ENCODE data around the gene BORCS8.

BORCS8 gene

GRCh38 chr19:19218911-19219310 is 27.0 kb upstream of the BORCS8 start:
- Mint-ChIP-seq H3K27ac (no peak overlapping the region), H3K4me3 (no peak overlapping the region), H3K36me3 (ENCODE audit: low read depth) (no peaks in the 10 kb centered on the region), H3K9me3 (no peaks in the 10 kb centered on the region), H3K27me3 (ENCODE audit: low read depth) (peaks cover 70% of the 10 kb centered on the region), H3K4me1 (no peaks in the 10 kb centered on the region)
- TF ChIP-seq, protein P1, sequence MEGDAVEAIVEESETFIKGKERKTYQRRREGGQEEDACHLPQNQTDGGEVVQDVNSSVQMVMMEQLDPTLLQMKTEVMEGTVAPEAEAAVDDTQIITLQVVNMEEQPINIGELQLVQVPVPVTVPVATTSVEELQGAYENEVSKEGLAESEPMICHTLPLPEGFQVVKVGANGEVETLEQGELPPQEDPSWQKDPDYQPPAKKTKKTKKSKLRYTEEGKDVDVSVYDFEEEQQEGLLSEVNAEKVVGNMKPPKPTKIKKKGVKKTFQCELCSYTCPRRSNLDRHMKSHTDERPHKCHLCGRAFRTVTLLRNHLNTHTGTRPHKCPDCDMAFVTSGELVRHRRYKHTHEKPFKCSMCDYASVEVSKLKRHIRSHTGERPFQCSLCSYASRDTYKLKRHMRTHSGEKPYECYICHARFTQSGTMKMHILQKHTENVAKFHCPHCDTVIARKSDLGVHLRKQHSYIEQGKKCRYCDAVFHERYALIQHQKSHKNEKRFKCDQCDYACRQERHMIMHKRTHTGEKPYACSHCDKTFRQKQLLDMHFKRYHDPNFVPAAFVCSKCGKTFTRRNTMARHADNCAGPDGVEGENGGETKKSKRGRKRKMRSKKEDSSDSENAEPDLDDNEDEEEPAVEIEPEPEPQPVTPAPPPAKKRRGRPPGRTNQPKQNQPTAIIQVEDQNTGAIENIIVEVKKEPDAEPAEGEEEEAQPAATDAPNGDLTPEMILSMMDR (IDR thresholded peaks at IDR 0.05; ENCODE audit: unreplicated experiment in 3 of 3) = no peak

- Mint-ChIP-seq H3K4me3 (no peak overlapping the region), H3K9me3 (no peaks in the 10 kb centered on the region), H3K36me3 (ENCODE audit: low read depth) (no peaks in the 10 kb centered on the region), H3K27me3 (ENCODE audit: low read depth) (peaks cover 71% of the 10 kb centered on the region), H3K4me1 (no peaks in the 10 kb centered on the region), H3K27ac (no peak overlapping the region)
- TF ChIP-seq, protein P1 (IDR thresholded peaks at IDR 0.05; ENCODE audit: unreplicated experiment in 3 of 3) = no peak
Observed at GRCh38 chr19:19217099-19217498, 25.1 kb upstream of the BORCS8 start.

DNA sequence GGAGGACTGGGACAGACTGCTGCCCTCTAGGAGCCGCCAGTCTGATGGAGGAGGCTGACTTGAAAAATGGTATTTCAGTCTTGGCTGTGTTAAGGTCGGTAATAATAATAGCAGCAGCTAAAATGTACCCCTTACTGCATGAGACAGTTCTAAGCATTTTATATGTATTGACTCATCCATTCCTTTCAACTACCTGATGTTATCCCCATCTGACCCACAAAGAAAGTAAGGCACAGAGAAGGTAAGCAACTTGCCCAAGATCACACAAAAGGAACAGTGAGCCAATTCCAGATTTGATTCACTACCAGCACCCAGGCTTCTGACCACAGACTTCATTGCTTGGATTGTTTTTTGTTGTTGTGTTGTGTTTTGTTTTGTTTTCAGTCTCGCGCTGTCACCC is 23.8 kb upstream of the BORCS8 start:
- Mint-ChIP-seq H3K4me3 (no peak overlapping the region), H3K9me3 (no peaks in the 10 kb centered on the region), H3K27me3 (ENCODE audit: low read depth) (peaks cover 78% of the 10 kb centered on the region), H3K27ac (no peak overlapping the region), H3K4me1 (no peaks in the 10 kb centered on the region), H3K36me3 (ENCODE audit: low read depth) (no peaks in the 10 kb centered on the region)
- TF ChIP-seq, protein P1 (IDR thresholded peaks at IDR 0.05; ENCODE audit: unreplicated experiment in 3 of 3) = no peak

DNA sequence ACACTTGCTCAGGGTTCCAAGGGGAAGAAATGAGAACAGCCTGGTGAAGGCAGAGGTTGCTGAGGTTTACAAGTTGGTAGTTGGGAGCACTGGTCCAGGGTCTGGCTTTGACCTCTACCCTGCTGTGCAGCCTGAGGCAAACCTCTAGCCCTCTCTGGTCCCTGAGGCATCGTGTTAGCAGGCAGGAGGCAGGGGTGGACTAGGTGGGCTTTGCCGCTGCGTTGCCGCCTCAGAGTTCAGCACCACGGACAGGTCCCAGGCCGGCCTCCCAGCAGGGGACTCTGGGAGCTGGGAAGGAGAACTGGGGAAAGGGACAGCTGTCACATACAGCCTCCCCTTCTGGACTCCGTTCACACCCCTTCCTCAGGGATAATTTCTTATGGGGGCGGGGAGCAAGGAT is 22.9 kb upstream of the BORCS8 start:
- H3K4me1 Mint-ChIP-seq = no peaks in the 10 kb centered on the region
- no peaks in the 10 kb centered on the region for H3K36me3 Mint-ChIP-seq (ENCODE audit: low read depth)
- peaks cover 81% of the 10 kb centered on the region for H3K27me3 Mint-ChIP-seq (ENCODE audit: low read depth)
- H3K27ac Mint-ChIP-seq = no peak overlapping the region
- H3K4me3 Mint-ChIP-seq = no peak overlapping the region
- no peaks in the 10 kb centered on the region for H3K9me3 Mint-ChIP-seq
- TF ChIP-seq, protein P1 (IDR thresholded peaks at IDR 0.05; ENCODE audit: unreplicated experiment in 3 of 3) = no peak

DNA sequence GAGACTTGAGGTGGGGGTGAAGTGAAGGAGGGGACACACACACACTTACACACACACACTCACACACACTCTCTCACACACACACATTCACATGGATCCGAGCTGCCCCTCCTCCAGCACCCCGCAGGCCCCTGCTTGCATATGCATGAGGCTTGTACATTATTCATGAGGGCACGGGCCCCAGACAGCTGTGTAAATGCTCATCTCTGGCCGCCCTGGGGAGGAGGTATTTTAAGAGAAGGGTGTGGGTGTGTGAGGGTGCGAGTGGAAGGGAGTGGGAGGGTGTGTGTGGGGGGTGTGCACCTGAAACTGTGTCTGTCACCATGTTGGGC is 22.2 kb upstream of the BORCS8 start:
- Mint-ChIP-seq H3K36me3 (ENCODE audit: low read depth) (no peaks in the 10 kb centered on the region), H3K27me3 (ENCODE audit: low read depth) (peaks cover 85% of the 10 kb centered on the region), H3K9me3 (no peaks in the 10 kb centered on the region), H3K27ac (no peak overlapping the region), H3K4me3 (peak overlapping the region in 1 of 3 experiments; percentile 16), H3K4me1 (no peaks in the 10 kb centered on the region)
- TF ChIP-seq, protein P1 (IDR thresholded peaks at IDR 0.05; ENCODE audit: unreplicated experiment in 3 of 3) = no peak

GRCh38 chr19:19213426-19214158 is 21.6 kb upstream of the BORCS8 start:
- H3K4me1 Mint-ChIP-seq = no peaks in the 10 kb centered on the region
- peak overlapping the region in 1 of 3 experiments; percentile 45 for H3K4me3 Mint-ChIP-seq
- no peaks in the 10 kb centered on the region for H3K9me3 Mint-ChIP-seq
- no peaks in the 10 kb centered on the region for H3K36me3 Mint-ChIP-seq (ENCODE audit: low read depth)
- H3K27ac Mint-ChIP-seq = no peak overlapping the region
- peaks cover 86% of the 10 kb centered on the region for H3K27me3 Mint-ChIP-seq (ENCODE audit: low read depth)
- TF ChIP-seq, protein P1 (IDR thresholded peaks at IDR 0.05; ENCODE audit: unreplicated experiment in 3 of 3) = no peak
